Endometrial microvascular endothelial cells (primary cell): Measurements from ENCODE around the gene GTF2F2. TPM values are rescaled to one million over a fixed set of nuclear protein-coding genes. Genes with fewer than 3 reads are reported as not detected.

ENCODE experiments used
- in situ Hi-C: cut with HindIII; loops from 2 replicates; pipeline ENCODE4 v1.10.0; 2017; ENCODE audit warnings: low sequenced_read_pairs, low pct_unique_long_range_greater_than_20kb; ENCODE audit errors: inconsistent ontology term
- total RNA-seq: library from RNA; depleted of rRNA; stranded (reverse); fragments of >200 nt; gene quantifications from one replicate; pipeline ENCODE4 v1.2.3, GENCODE V29; 2015; ENCODE audit errors: inconsistent ontology term

The GTF2F2 gene
- total RNA-seq, 1 donor from 2014 or later = 24.8 TPM

DNA sequence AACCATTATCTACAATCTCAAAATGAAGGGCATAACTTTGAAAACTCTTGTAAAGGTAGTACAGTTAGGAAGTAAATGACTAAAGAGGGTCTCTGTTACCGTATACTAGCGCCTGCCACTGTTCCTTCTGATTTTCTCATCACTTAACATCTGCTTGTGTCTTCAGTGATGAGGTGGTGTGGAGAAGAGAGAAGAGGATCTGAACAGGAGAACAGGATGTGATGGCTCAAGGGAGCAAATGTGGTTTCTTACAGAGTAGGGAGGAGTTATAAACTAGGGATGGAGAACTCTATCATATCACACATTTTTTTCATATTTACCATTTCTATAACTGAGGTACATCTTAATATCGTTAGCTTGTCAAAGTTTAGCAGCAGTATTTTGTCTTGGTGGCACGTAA is 79.4 kb downstream of the GTF2F2 start:
- in situ Hi-C loops = no loop called here

GRCh38 chr13:45200701-45201232 is 80.5 kb downstream of the GTF2F2 start, which contains the start of gene KCTD4:
Gene KCTD4, minus strand, starts transcription at chr13:45201045. Its CDS starts 6,478 bp downstream, at chr13:45194567.
- in situ Hi-C loops = no loop called here

DNA sequence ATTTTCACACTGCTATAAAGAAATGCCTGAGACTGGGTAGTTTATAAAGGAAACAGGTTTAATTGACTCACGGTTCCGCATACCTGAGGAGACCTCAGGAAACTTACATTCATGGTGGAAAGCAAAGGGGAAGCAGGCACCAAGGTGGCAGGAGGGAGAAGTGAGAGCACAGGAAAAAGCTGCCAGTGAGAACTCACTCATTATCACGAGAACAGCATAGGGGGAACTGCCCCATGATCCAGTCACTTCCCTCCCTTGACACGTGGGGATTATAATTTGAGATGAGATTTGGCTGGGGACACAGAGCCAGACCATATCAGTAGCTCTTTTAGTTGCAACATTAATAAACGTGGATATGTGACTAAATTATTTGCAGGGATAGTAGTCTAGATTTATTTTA is 84.8 kb downstream of the GTF2F2 start:
- in situ Hi-C loops = no loop called here

DNA sequence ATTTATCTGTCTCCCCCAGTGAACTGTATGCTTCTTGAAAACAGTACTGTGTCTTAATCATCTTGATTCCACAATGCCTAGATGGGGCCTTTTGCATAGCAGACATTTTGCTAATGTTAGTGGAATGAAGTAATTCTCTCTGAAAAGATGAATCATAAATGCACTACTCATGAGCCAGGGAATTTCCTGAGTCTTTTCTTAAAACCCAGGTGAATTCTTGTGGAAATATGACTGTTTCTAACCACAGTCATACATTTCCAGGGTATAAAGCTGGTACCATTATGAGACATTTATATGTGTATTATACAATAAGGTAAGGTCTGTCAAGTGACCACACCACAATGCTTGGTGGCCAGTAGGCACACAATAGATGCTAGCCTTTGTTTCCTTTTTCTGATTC is 86.0 kb downstream of the GTF2F2 start:
- in situ Hi-C loops = no loop called here

GRCh38 chr13:45207319-45207718 is 87.0 kb downstream of the GTF2F2 start:
- in situ Hi-C loops = no loop called here

DNA sequence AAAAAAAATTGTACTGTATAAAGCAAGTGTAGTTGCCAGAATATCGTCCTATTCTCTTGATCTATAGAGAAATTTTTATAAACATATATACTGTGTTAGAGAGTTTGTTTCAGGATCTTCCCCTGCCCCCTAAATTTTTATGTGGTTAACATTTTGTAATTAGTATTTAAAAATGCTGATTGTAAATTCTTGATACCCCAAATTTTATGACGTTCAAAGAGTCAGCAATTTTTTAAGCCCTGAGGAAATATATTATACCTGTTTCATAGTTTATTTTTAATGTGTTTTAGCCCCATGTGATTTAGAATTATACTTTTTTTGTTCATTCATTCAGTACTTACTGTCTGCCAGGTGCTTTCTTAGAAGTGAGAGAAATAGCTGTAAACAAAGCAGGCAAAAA is 87.8 kb downstream of the GTF2F2 start:
- in situ Hi-C loops = no loop called here

DNA sequence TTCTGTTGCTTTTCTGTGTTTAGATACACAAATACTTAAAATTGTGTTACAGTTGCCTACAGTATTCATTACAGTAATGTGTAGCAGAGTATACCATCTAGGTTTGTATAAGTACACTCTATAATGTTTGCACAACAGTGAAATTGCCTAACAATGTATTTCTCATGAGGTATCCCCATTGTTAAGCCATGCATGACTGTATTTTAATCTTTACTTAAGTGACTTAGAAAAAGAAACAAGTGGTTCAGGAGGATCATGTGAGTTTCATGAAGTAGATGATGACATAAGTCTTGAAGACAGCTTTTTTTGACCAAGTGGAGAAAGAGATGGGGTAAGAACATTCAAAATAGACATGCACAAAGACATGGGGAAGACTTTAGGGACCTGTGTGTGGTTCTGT is 88.9 kb downstream of the GTF2F2 start:
- in situ Hi-C loops = no loop called here

- in situ Hi-C loops = no loop called here
Observed at GRCh38 chr13:45215392-45216077, 95.2 kb downstream of the GTF2F2 start.

- in situ Hi-C loops = no loop called here
Observed at GRCh38 chr13:45216193-45216592, 95.9 kb downstream of the GTF2F2 start.

DNA sequence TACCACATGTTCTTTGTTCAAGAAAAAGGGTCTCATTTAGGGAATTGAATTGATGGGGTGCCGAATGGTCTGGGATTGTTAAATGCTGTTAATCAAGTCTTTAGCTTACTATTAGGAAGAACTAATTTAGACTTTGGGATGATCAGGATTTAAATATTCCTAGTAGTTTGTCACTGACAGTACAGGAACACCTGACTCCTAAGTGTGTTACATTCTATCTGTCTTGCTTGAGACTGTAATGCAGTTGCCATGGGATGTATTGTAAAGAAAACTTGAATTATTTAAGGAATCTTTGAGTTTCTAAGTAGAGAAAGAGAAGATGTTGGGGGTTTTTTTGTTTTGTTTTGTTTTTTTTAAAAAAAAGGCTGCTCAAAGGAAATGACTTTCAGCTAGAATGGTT is 98.4 kb downstream of the GTF2F2 start:
- in situ Hi-C loops = no loop called here

- in situ Hi-C loops = no loop called here
Observed at GRCh38 chr13:45219123-45219891, 99.0 kb downstream of the GTF2F2 start.

DNA sequence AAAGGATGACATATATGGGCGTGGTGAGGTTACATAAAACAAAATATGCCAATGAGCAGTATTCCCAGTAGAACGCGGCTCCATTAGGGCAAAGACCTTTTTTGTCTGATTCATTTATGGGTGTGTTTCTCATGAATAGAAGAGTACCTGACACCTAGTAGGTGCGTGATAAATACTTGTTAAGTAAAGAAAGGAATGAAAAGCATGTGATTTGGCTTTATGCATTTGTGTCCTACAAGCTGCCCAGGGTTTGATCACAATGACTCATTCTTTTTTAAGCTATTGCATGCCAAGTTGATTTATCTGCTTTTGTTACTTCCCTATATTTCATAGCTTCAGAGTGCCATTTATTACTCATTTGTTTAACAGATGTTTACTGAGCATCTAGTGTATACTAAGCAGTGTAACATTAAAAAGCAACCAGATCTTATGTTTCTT is 99.6 kb downstream of the GTF2F2 start:
- in situ Hi-C loops = no loop called here

DNA sequence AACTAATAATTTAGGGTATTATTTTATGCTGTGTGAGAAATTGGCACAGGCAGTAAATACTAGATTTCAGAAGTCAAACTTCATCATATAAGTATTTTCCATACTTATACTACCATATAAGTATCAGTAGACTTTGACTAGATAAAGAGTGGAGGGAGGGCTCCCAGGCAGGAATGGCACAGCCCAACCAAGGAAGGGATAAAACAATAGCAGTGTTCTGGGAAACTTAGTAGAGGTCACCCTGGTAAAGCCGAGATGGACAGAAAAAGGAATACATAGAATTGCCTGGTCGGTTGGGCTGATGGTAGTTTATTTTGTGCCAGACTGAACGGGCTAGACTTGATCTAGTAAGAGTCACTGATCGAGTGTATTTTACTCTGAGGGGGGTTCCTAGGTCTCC is 100.1 kb downstream of the GTF2F2 start:
- in situ Hi-C loops = no loop called here

GRCh38 chr13:45222516-45222915 is 102.2 kb downstream of the GTF2F2 start:
- in situ Hi-C loops = no loop called here

GRCh38 chr13:45222919-45223318 is 102.6 kb downstream of the GTF2F2 start:
- in situ Hi-C loops = no loop called here

- in situ Hi-C loops = no loop called here
Observed at GRCh38 chr13:45224176-45224575, 103.9 kb downstream of the GTF2F2 start.

- in situ Hi-C loops = no loop called here
Observed at GRCh38 chr13:45225370-45225769, 105.1 kb downstream of the GTF2F2 start.

- in situ Hi-C loops = no loop called here
Observed at GRCh38 chr13:45226024-45226423, 105.7 kb downstream of the GTF2F2 start.

GRCh38 chr13:45228002-45228401 is 107.7 kb downstream of the GTF2F2 start:
- in situ Hi-C loops = no loop called here

- in situ Hi-C loops = no loop called here
Observed at GRCh38 chr13:45229172-45229571, 108.9 kb downstream of the GTF2F2 start.
